HepG2 (cell line): ENCODE data around the gene FAM83C. TPM values are rescaled to one million over a fixed set of nuclear protein-coding genes. Genes with fewer than 3 reads are reported as not detected.

Experiments used
- EZH2 ChIP-seq: conservative IDR thresholded peaks from 2 replicates; pipeline ENCODE4 v1.6.1; 2012; ENCODE audit warnings: mild to moderate bottlenecking, low read depth, low read length, moderate library complexity
- HHEX ChIP-seq: IDR thresholded peaks from 2 replicates; pipeline ENCODE4 v1.6.1; 2016; ENCODE audit warnings: control low read depth
- IRF2 ChIP-seq: IDR thresholded peaks from 2 replicates; pipeline ENCODE4 v1.6.1; 2018; ENCODE audit warnings: missing genetic modification reagents, missing compliant biosample characterization
- IRF9 ChIP-seq: sonication (generic); formaldehyde crosslinking; IDR thresholded peaks from 2 replicates; pipeline ENCODE4 v1.8.0; 2022; ENCODE audit warnings: missing genetic modification reagents, mild to moderate bottlenecking, borderline replicate concordance
- NONO ChIP-seq, 2 experiments: fragments of 450-650 bp in 1 of 2; sonication (generic) in 1 of 2; formaldehyde crosslinking in 1 of 2; IDR thresholded peaks in 1 of 2; conservative IDR thresholded peaks in 1 of 2; 2 replicates each; pipeline versions ENCODE4 v1.6.1 to v1.8.0; 2017 to 2022; ENCODE audit warnings: mild to moderate bottlenecking in 1 of 2, missing genetic modification reagents in 1 of 2, moderate library complexity in 1 of 2
- NR2C2 ChIP-seq: sonication (generic); formaldehyde crosslinking; IDR thresholded peaks from 2 replicates; pipeline ENCODE4 v1.4.0; 2020; ENCODE audit warnings: missing genetic modification reagents, mild to moderate bottlenecking, moderate library complexity, borderline replicate concordance
- POLR2AphosphoS5 ChIP-seq: IDR thresholded peaks from 2 replicates; pipeline ENCODE4 v1.6.1; 2012; ENCODE audit warnings: low read depth, low read length
- RBFOX2 ChIP-seq: fragments of 200-400 bp; formaldehyde crosslinking; IDR thresholded peaks from 2 replicates; pipeline ENCODE4 v1.6.1; 2017; ENCODE audit warnings: low read depth, mild to moderate bottlenecking, low read length
- RBM22 ChIP-seq: fragments of 200-400 bp; formaldehyde crosslinking; optimal IDR thresholded peaks from 2 replicates; pipeline ENCODE3; 2017; ENCODE audit warnings: mild to moderate bottlenecking, low read length, moderate library complexity
- SP140L ChIP-seq: sonication (generic); formaldehyde crosslinking; IDR thresholded peaks from 2 replicates; pipeline ENCODE4 v1.4.0; 2020; ENCODE audit warnings: missing genetic modification reagents, borderline replicate concordance
- STAG1 ChIP-seq: sonication (generic); formaldehyde crosslinking; IDR thresholded peaks from 2 replicates; pipeline ENCODE4 v1.4.0; 2020; ENCODE audit warnings: missing genetic modification reagents
- ZFP1 ChIP-seq: IDR thresholded peaks from 2 replicates; pipeline ENCODE4 v1.6.1; 2016
- ZFP36 ChIP-seq: fragments of 150-350 bp; IDR thresholded peaks from 2 replicates; pipeline ENCODE4 v1.6.1; 2018; ENCODE audit warnings: borderline replicate concordance, low read length, low read depth; ENCODE audit not compliant: partially characterized antibody
- ZFY ChIP-seq: sonication (generic); formaldehyde crosslinking; IDR thresholded peaks from 2 replicates; pipeline ENCODE4 v1.4.0; 2020; ENCODE audit warnings: missing genetic modification reagents
- ZNF24 ChIP-seq: fragments of 450-650 bp; IDR thresholded peaks from 2 replicates; pipeline ENCODE4 v1.6.1; 2017; ENCODE audit warnings: antibody characterized with exemption, mild to moderate bottlenecking
- ZNF333 ChIP-seq: sonication (generic); formaldehyde crosslinking; IDR thresholded peaks from 2 replicates; pipeline ENCODE4 v1.4.0; 2020; ENCODE audit warnings: mild to moderate bottlenecking, missing genetic modification reagents, borderline replicate concordance
- ZNF552 ChIP-seq: sonication (generic); formaldehyde crosslinking; IDR thresholded peaks from 2 replicates; pipeline ENCODE4 v1.9.0; 2022; ENCODE audit warnings: missing genetic modification reagents, mild to moderate bottlenecking, borderline replicate concordance
- ZNF660 ChIP-seq: sonication (generic); formaldehyde crosslinking; IDR thresholded peaks from 2 replicates; pipeline ENCODE4 v1.5.1; 2020; ENCODE audit warnings: mild to moderate bottlenecking, low read depth, missing genetic modification reagents, borderline replicate concordance
- ZNF710 ChIP-seq: sonication (generic); formaldehyde crosslinking; IDR thresholded peaks from 2 replicates; pipeline ENCODE4 v1.5.0; 2020; ENCODE audit warnings: mild to moderate bottlenecking, missing genetic modification reagents, borderline replicate concordance
- ZNF776 ChIP-seq: sonication (generic); formaldehyde crosslinking; IDR thresholded peaks from 2 replicates; pipeline ENCODE4 v1.4.0; 2020; ENCODE audit warnings: mild to moderate bottlenecking, missing genetic modification reagents
- ZZZ3 ChIP-seq: sonication (generic); formaldehyde crosslinking; IDR thresholded peaks from 2 replicates; pipeline ENCODE4 v1.4.0; 2020; ENCODE audit warnings: missing genetic modification reagents, mild to moderate bottlenecking, borderline replicate concordance
- polyA plus RNA-seq, 8 experiments: library from polyadenylated mRNA; depleted of rRNA in 3 of 8; stranded (reverse) in 7 of 8; unstranded in 1 of 8; fragments of >200 nt; fragmentation: Illumina TruSeq in 4 of 8; extraction: Trizol in 4 of 8; gene quantifications; 2 replicates each; pipeline versions ENCODE4 v1.2.1 to v1.2.3, GENCODE V29; 2011 to 2016; ENCODE audit warnings: low read depth in 4 of 8, missing spikeins in 1 of 8, mixed read lengths in 1 of 8; ENCODE audit not compliant: insufficient read depth in 1 of 8
- total RNA-seq, 5 experiments: library from RNA; depleted of rRNA; stranded (reverse); fragments of >200 nt; fragmentation: Illumina TruSeq; extraction: Trizol; gene quantifications; 2 replicates each; pipeline ENCODE4 v1.2.3, GENCODE V29; 2016; ENCODE audit warnings: low read depth in 1 of 5
- TF ChIP-seq, protein P1 (sequence below): sonication (generic); formaldehyde crosslinking; IDR thresholded peaks from 2 replicates; pipeline ENCODE4 v1.5.1; 2020; ENCODE audit warnings: mild to moderate bottlenecking, missing genetic modification reagents, moderate library complexity
- TF ChIP-seq, protein P2 (sequence below): sonication (generic); formaldehyde crosslinking; IDR thresholded peaks from 2 replicates; pipeline ENCODE4 v1.4.0; 2020; ENCODE audit warnings: missing genetic modification reagents

FAM83C gene
- total and polyA plus RNA-seq, 2 of the 13 experiments (the other 11 are each of a cell fraction or from before 2014, with no cell fraction given), result 0.04 TPM; not detected in 1

GRCh38 chr20:35274172-35275092 lies 17.8 kb downstream of the FAM83C start (continued):
- no peak for TF ChIP-seq ZFP36
- TF ChIP-seq ZNF24, result no peak
- TF ChIP-seq SP140L (CRISPR knock-in tag), result no peak
- TF ChIP-seq ZNF660, result no peak
- TF ChIP-seq RBFOX2, result peak; percentile 49; the same call in 1 of the 2 replicates
- TF ChIP-seq ZNF333 (CRISPR knock-in tag), result 0 out of 2 replicates have a peak, but pooled peaks have one; percentile 23
- TF ChIP-seq ZNF552, result no peak
- TF ChIP-seq HHEX, result no peak
- TF ChIP-seq, protein P1, sequence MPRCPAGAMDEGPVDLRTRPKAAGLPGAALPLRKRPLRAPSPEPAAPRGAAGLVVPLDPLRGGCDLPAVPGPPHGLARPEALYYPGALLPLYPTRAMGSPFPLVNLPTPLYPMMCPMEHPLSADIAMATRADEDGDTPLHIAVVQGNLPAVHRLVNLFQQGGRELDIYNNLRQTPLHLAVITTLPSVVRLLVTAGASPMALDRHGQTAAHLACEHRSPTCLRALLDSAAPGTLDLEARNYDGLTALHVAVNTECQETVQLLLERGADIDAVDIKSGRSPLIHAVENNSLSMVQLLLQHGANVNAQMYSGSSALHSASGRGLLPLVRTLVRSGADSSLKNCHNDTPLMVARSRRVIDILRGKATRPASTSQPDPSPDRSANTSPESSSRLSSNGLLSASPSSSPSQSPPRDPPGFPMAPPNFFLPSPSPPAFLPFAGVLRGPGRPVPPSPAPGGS (CRISPR knock-in tag), result 0 out of 2 replicates have a peak, but pooled peaks have one; percentile 11
- TF ChIP-seq ZNF776, result no peak; the same call in 1 of the 2 replicates
- no peak for TF ChIP-seq ZFP1 (CRISPR knock-in tag)
- no peak for TF ChIP-seq NONO (IDR thresholded peaks at IDR 0.05)
- peak; percentile 41; the same call in 1 of the 2 replicates for TF ChIP-seq NONO (CRISPR knock-in tag; conservative IDR thresholded peaks at IDR 0.05)
- no peak for TF ChIP-seq ZNF710
- no peak for TF ChIP-seq RBM22
- no peak for TF ChIP-seq IRF9 (CRISPR knock-in tag)
- TF ChIP-seq EZH2, result no peak
- TF ChIP-seq STAG1, result no peak
- TF ChIP-seq, protein P2, sequence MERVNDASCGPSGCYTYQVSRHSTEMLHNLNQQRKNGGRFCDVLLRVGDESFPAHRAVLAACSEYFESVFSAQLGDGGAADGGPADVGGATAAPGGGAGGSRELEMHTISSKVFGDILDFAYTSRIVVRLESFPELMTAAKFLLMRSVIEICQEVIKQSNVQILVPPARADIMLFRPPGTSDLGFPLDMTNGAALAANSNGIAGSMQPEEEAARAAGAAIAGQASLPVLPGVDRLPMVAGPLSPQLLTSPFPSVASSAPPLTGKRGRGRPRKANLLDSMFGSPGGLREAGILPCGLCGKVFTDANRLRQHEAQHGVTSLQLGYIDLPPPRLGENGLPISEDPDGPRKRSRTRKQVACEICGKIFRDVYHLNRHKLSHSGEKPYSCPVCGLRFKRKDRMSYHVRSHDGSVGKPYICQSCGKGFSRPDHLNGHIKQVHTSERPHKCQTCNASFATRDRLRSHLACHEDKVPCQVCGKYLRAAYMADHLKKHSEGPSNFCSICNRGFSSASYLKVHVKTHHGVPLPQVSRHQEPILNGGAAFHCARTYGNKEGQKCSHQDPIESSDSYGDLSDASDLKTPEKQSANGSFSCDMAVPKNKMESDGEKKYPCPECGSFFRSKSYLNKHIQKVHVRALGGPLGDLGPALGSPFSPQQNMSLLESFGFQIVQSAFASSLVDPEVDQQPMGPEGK, result no peak
- TF ChIP-seq IRF2 (CRISPR knock-in tag), result no peak
- no peak for TF ChIP-seq NR2C2 (CRISPR knock-in tag)
- peak; percentile 37; the same call in 1 of the 2 replicates for TF ChIP-seq ZFY (CRISPR knock-in tag)
- no peak for TF ChIP-seq ZZZ3
- peak; percentile 43; the same call in 1 of the 2 replicates for TF ChIP-seq POLR2AphosphoS5
